GM19351 (cell line): Measurements from ENCODE around the gene PDLIM4.

Experiments used
- ATAC-seq: cut with Tn5 transposase; IDR thresholded peaks from one replicate; pipeline ENCODE4 v1.9.1; 2021; ENCODE audit warnings: mild to moderate bottlenecking, moderate library complexity; ENCODE audit not compliant: unreplicated experiment

Gene PDLIM4

GRCh38 chr5:132280371-132281240 lies 23.1 kb downstream of the PDLIM4 start:
- ATAC-seq = no peak

- no peak for ATAC-seq
Observed at GRCh38 chr5:132281856-132282614, 24.5 kb downstream of the PDLIM4 start.

- no peak for ATAC-seq
Observed at GRCh38 chr5:132283423-132284043, 26.0 kb downstream of the PDLIM4 start.

- ATAC-seq = no peak
Observed at GRCh38 chr5:132289097-132289496, 31.6 kb downstream of the PDLIM4 start.

GRCh38 chr5:132291026-132291425 lies 33.5 kb downstream of the PDLIM4 start:
- no peak for ATAC-seq

- ATAC-seq = peak; percentile 39
Observed at GRCh38 chr5:132293066-132293991, 35.8 kb downstream of the PDLIM4 start.

GRCh38 chr5:132293992-132294727 lies 36.7 kb downstream of the PDLIM4 start, which contains the start of gene SLC22A4:
Gene SLC22A4, plus strand, starts transcription at chr5:132294394. Its CDS starts 223 bp downstream, at chr5:132294617.
- peak; percentile 62 for ATAC-seq

DNA sequence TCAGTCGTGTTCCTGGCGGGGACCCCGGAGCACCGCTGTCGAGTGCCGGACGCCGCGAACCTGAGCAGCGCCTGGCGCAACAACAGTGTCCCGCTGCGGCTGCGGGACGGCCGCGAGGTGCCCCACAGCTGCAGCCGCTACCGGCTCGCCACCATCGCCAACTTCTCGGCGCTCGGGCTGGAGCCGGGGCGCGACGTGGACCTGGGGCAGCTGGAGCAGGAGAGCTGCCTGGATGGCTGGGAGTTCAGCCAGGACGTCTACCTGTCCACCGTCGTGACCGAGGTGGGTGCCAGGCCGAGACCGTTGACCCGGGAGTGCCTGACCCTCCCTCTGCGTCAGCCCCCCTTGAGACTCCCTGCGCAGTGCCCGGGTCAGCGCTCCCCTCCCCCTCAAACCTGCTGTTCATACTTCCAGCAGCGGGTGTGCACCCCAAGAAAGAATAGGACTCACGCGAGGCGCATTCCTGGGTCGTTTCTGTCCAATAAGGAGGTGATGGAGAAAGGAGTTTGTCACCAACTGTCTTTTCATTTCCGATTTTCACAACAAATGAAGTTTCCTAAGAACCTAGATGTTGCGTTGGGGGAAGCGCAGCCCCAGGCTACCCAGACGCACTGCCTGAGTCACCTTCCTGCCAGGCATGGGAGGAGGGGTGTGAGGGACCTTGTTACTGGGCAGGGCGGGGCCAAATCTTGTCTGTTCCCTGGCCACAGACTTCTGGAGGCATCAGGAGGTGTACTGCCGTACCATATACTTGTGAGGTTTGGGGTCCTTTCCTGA lies 37.4 kb downstream of the PDLIM4 start:
- ATAC-seq = peak; percentile 24

DNA sequence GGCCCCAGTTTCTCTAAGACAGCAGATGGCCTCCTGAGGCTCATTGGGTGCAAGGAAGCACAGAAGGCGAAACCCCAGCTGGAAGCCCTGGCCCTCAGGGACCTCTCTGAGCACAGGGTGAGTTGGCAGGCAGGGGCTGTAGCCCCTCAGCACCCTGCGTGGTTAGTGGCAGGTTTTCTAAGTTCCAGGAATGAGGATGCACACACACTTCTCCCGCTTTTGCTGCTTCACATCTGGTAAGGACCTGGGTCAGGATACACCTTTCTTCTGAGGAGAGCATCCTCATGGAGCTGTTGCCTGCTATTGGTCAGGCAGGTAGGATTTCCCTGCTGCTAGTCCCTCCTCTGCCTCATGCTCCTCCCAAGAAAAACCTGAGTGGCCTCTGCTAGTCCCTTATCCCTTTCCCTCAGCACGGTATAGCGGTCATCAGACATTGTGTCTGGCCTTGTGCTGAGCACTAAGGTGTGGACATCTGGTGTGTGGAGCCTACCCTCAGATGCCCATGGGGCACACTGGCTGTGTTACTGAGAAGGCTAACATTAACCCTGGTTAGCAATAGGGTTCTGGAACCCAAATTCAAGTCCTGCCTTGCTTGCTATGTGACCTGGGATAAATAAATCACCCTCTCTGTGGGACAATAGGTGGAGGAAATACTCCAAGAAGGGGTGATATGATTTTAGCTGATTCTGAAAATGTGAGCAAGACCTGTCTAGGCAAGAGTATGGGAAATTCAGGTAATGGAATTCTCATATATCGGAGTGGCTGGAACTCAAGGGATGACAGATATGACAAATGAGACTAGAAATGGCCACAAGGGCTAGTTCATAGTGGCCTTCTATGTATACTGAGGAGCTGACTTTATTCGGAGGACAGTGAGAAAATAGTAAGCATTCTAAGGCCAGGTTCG lies 38.3 kb downstream of the PDLIM4 start:
- no peak for ATAC-seq

- ATAC-seq = no peak
Observed at GRCh38 chr5:132296412-132297016, 39.0 kb downstream of the PDLIM4 start.

- ATAC-seq = no peak
Observed at GRCh38 chr5:132297211-132297940, 39.9 kb downstream of the PDLIM4 start.

GRCh38 chr5:132298298-132299212 lies 41.1 kb downstream of the PDLIM4 start:
- ATAC-seq = no peak

DNA sequence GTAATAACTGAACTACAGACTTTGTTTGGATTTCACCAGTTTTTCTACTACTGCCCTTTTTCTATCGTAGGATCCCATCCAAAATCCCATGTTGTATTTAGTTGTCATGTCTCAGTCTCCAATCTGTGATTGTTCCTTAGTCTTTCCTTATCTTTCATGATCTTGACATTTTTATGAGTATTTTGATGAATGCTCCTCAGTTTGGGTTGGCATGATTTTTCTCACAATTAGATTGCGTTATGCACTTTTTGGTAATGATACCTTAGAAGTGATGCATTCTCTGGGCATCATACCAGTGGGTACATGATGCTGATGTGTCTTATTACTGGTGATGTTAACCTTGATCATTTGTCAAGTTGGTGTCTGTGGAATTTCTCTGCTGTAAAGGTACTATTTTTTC lies 42.4 kb downstream of the PDLIM4 start:
- ATAC-seq = no peak

GRCh38 chr5:132300577-132301343 lies 43.3 kb downstream of the PDLIM4 start:
- no peak for ATAC-seq
